Neuron (in vitro differentiated cells): Measurements from ENCODE around the gene ZNF878.

Experiments
- H2AFZ ChIP-seq: one replicate; pipeline ENCODE4 v1.6.1; 2013; ENCODE audit warnings: low read depth, mild to moderate bottlenecking, inconsistent platforms, low read length, moderate library complexity
- H3K27me3 ChIP-seq: one replicate; pipeline ENCODE4 v1.6.1; 2013; ENCODE audit warnings: low read length; ENCODE audit not compliant: insufficient read depth
- H3K36me3 ChIP-seq: one replicate; pipeline ENCODE4 v1.6.1; 2013; ENCODE audit warnings: low read length; ENCODE audit not compliant: insufficient read depth
- H3K4me1 ChIP-seq: one replicate; pipeline ENCODE4 v1.6.1; 2013; ENCODE audit warnings: low read length; ENCODE audit not compliant: insufficient read depth
- H3K4me3 ChIP-seq: 2 replicates; pipeline ENCODE4 v1.5.1; 2013; ENCODE audit warnings: mild to moderate bottlenecking, low read length, moderate library complexity
- H3K9me3 ChIP-seq: one replicate; pipeline ENCODE4 v1.6.1; 2013; ENCODE audit warnings: low read length

Gene ZNF878

DNA sequence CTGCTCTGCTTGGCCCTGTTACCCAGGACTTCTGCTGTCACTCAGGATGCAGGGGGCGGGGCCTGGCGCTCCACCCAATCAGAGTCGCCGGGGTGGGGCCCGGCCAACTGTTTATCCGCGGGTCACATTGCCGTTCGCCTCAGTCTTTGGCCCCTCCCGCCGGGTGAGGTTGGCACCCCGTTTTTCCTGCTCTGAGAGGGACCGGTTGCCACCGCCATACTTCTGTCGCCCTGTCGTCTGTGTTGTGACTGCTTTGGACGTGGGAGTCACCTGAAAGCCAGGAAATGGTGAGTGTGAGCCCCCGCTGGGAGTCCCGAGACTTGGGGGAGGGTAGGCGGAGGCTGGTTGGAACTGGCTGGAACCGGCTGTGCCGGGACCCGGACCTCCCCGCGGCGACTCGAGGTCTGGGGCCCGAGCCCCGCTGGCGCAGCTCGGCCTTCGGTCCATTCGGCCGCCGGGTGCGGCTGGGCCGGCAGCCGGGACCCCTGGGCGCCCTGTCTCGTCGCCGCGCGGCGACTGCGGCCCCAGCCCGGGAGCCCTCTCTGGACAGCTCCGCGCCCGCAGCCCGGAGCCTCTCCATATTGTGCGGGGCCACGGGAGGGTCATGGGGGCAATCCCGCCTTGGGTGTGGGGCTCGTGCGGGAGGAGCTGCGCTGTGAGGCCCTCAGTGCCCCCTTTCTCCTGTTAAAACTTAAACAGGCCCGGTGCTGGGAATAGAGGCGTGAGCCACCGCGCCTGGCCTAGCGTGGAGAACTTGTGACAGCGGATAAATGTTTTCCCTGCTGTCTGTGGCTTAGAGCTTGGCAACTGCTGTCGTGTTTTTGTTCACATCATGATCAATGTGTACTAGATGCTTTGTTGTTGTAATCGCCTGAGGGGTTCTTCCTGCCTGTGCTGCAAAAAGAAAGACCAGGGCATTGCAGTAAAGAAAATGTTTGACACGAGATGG is 12.1 kb upstream of the ZNF878 start, which contains the start of gene ZNF844:
Gene ZNF844, plus strand, starts transcription at position 142 of the 949 bp plus-strand sequence. Its CDS starts 143 bp downstream, at position 285.
- peaks cover 18% of the 10 kb centered on the region for H3K36me3 ChIP-seq

DNA sequence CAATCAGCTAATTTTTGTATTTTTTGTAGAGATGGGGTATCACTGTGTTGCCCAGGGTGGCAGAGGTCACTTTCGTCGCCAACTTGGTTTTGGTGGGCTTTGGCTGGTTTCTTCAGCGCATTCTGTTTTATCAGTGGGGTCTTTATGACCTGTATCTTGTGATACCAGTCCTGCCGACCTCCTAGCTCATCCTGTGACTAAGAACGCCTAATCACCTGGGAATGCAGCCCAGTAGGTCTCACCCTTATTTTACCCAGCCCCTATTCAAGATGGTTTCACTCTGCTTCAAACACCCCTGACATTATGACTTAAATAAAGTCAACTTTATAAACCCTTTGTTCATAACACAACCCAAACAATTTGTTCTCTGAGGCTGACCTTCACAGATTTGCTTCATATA is 3.0 kb upstream of the ZNF878 start:
- Histone ChIP-seq H2AFZ (no peak overlapping the region), H3K9me3 (no peaks in the 10 kb centered on the region), H3K4me1 (peaks cover 4% of the 10 kb centered on the region), H3K4me3 (no peak overlapping the region), H3K36me3 (no peaks in the 10 kb centered on the region), H3K27me3 (no peaks in the 10 kb centered on the region)

More for the DNA sequence above, 12.1 kb upstream of the ZNF878 start, which contains the start of gene ZNF844:
- no peaks in the 10 kb centered on the region for H3K27me3 ChIP-seq
- H3K4me1 ChIP-seq: peaks cover 6% of the 10 kb centered on the region
- no peak within 1 kb of the TSS for H2AFZ ChIP-seq
- peaks cover 26% of the 10 kb centered on the region for H3K9me3 ChIP-seq
- H3K4me3 ChIP-seq: peak within 1 kb of the TSS; percentile 53

DNA sequence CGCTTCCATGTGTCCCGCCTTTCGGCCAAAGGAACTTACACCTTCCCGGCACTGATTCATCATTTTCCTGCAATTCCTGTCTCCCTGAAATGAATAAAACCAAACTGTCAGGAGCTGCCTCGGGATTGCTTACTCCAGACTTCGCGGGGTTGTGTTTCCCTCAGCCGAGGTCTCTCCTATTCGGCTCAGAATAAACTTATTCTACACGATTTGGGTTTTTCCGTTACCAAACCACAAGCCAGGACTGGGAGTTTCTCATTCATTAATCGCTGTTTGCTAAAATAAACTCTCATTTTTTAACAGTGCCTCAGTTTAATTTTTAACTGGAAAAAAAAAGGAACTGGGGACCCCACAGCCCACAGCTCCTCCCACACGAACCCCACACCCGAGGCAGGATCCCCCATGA is 667 bp downstream of the ZNF878 start:
- peak overlapping the region; percentile 80 for H3K4me3 ChIP-seq
- no peaks in the 10 kb centered on the region for H3K36me3 ChIP-seq
- peaks cover 19% of the 10 kb centered on the region for H3K9me3 ChIP-seq
- peaks cover 4% of the 10 kb centered on the region for H3K4me1 ChIP-seq
- no peaks in the 10 kb centered on the region for H3K27me3 ChIP-seq
- peak overlapping the region; percentile 44 for H2AFZ ChIP-seq

DNA sequence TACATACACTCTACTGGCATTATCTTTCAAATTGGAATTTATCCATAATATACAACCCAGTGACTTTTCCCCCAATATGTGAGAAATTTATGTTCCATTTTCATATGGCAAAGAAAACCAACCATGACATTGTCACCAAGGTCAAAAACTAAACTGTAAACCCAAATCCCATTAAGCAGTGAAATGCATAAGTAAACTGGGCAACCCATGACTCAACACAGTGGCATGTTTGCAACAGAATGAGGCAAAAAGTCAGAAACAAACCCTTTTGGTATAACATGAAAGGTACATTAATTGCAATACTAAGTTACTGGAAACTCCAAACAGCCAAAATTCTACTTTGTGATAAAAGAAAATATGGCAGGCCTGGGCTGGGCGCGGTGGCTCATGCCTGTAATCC is 4.9 kb downstream of the ZNF878 start:
- Histone ChIP-seq H3K9me3 (peaks cover 52% of the 10 kb centered on the region), H2AFZ (no peak overlapping the region), H3K36me3 (peaks cover 30% of the 10 kb centered on the region), H3K4me1 (peaks cover 4% of the 10 kb centered on the region), H3K27me3 (no peaks in the 10 kb centered on the region), H3K4me3 (no peak overlapping the region)

DNA sequence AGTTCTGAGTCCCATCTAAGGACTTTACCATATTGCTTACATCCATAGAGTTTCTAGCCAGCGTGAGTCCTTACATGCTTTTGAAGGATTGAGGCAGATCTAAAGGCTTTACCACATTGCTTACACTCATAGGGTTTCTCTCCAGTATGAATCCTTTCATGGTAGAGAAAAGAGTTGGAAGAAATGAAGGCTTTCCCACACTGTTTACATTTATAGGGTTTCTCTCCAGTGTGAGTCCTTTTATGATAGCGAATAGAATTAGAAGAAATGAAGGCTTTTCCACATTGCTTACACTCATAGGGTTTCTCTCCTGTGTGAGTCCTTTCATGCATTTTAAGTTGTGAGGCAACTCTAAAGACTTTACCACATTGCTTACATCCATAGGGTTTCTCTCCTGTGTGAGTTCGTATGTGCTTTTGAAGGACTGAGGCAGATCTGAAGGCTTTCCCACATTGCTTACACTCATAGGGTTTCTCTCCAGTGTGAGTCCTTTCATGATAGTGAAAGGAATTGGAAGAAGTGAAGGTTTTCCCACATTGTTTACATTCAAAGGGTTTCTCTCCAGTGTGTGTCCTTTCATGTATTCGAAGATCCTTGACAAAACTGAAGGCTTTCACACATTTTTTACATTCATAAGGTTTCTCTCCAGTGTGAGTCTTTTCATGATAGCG is 8.9 kb downstream of the ZNF878 start:
- Histone ChIP-seq H3K4me3 (no peak overlapping the region), H2AFZ (no peak overlapping the region), H3K9me3 (peaks cover 53% of the 10 kb centered on the region), H3K4me1 (no peaks in the 10 kb centered on the region), H3K27me3 (no peaks in the 10 kb centered on the region), H3K36me3 (peaks cover 35% of the 10 kb centered on the region)

DNA sequence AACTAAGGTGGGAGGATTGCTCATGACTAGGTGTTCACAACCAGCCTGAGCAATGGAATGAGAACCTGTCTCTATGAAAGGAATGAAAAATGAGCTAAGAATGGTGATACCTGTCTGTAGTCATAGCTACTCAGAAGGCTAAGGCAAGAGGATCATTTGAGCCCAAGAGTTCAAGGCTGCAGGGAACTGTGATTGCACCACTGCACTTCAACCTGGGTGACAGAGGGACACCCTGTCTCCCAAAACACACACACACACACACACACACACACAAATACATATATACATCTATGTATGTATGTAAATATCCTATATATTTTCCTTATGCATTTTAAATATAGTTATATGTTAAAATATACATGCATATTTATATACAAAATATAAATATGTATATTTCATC is 9.9 kb downstream of the ZNF878 start:
- H3K4me1 ChIP-seq: no peaks in the 10 kb centered on the region
- peaks cover 52% of the 10 kb centered on the region for H3K9me3 ChIP-seq
- no peak overlapping the region for H2AFZ ChIP-seq
- no peak overlapping the region for H3K4me3 ChIP-seq
- H3K36me3 ChIP-seq: peaks cover 35% of the 10 kb centered on the region
- no peaks in the 10 kb centered on the region for H3K27me3 ChIP-seq

DNA sequence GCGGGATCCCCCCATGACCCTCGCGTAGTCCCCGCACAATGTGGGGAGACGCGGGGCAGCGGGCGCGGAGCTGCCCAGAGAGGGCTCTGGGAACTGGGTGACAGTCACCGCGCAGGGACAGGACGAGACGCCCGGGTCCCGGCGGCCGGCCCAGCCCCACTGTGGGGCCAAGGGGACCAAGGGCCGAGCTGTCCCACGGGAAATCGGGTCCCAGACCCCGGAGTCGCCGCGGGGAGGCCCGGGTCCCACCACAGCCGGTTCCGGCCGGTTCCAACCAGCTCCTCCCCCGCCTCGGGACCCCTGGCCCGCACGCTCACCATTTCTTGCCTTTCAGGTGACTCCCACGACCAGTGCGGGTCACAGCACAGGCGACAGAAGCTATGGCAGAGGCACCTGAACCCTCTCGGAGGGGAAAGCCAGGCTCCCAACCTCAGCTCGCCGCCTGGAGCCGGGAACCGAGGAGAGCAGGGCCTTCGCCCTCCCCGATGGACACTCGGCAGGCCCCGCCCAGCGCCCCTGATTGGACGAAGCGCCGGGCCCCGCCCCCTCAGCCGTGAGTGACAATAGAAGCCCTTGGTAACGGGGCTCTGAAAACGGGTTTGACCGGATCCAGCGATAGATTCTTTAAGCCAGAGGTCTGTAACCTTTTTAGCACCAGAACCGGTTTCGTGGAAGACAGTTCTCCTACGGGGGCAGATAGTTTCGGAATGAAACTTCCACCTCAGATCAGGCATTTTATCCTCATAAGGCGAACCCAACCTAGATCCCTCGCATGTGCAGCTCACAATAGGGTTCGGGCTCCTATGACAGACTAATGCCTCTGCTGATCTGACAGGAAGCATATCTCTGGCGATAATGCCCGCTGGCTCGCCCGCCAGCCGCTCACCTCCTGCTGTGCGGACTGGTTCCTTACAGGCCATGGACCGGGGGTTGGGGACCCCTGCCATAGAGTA is 17.3 kb downstream of the ZNF878 start, which contains the start of gene ZNF433:
Gene ZNF433, minus strand, starts transcription at position 460 of the 953 bp plus-strand sequence. Its CDS starts 140 bp downstream, at position 320.
- peaks cover 16% of the 10 kb centered on the region for H3K4me1 ChIP-seq
- no peaks in the 10 kb centered on the region for H3K27me3 ChIP-seq
- peaks cover 19% of the 10 kb centered on the region for H3K36me3 ChIP-seq
- H3K4me3 ChIP-seq: peak within 1 kb of the TSS; percentile 87
- peak within 1 kb of the TSS; percentile 63 for H2AFZ ChIP-seq
- peaks cover 18% of the 10 kb centered on the region for H3K9me3 ChIP-seq

DNA sequence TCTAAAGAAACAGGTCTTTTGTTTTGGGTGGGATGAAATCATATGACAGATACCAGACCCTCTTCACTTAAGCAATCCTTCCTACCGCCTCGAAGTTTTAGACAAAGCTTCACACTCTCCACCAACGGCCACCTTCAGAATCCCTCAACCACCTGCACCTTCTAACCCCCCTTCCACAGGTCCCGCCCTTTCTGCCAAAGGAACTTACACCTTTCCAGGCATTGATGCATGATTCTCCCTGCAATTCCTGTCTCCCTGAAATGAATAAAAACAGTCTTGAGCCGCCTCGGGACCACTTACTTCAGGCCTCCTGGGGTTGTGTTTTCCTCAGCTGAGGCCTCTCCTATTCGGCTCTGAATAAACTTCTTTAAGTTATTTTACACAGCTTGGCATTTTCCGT is 18.1 kb downstream of the ZNF878 start:
- H3K4me3 ChIP-seq: peak overlapping the region; percentile 87
- no peaks in the 10 kb centered on the region for H3K27me3 ChIP-seq
- peaks cover 16% of the 10 kb centered on the region for H3K4me1 ChIP-seq
- peaks cover 22% of the 10 kb centered on the region for H3K9me3 ChIP-seq
- H3K36me3 ChIP-seq: peaks cover 27% of the 10 kb centered on the region
- no peak overlapping the region for H2AFZ ChIP-seq

DNA sequence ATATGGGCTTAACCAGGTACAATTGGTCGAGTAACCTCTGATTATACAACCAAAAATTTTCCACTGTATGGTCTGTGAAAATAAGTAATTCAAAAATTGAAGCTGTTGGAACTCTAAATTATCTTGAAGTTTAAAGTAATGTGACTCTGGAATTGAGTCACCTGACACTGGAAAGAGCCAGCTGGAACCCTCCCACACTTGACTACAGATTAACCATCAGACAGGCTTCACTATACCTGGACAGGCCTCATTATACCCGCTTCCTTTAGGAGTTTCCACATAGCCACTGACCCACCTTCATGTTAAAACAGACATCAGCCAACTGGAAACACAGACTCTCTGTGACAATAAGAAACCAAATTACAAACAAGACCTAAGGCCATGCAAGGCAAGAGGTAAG is 18.6 kb downstream of the ZNF878 start:
- H2AFZ ChIP-seq: no peak overlapping the region
- no peaks in the 10 kb centered on the region for H3K27me3 ChIP-seq
- H3K4me3 ChIP-seq: peak overlapping the region; percentile 87
- peaks cover 23% of the 10 kb centered on the region for H3K9me3 ChIP-seq
- H3K36me3 ChIP-seq: peaks cover 30% of the 10 kb centered on the region
- peaks cover 16% of the 10 kb centered on the region for H3K4me1 ChIP-seq

DNA sequence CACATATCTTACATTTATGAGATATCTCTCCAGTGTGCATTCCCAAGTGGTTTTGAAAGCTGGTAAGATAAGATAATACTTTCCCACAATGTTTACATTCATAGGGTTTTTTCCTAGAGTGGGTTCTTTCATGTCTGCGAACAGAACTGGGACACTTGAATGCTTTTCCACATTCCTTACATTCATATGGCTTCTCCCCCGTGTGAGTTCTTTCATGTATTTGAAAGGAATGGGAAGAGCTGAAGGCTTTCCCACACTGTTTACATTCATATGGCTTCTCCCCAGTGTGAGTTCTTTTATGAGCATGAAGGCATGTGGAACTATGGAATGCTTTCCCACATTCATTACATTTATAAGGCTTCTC is 37.0 kb downstream of the ZNF878 start:
- Histone ChIP-seq H3K36me3 (peaks cover 69% of the 10 kb centered on the region), H3K4me1 (no peaks in the 10 kb centered on the region), H2AFZ (no peak overlapping the region), H3K27me3 (no peaks in the 10 kb centered on the region), H3K4me3 (no peak overlapping the region), H3K9me3 (peaks cover 68% of the 10 kb centered on the region)

DNA sequence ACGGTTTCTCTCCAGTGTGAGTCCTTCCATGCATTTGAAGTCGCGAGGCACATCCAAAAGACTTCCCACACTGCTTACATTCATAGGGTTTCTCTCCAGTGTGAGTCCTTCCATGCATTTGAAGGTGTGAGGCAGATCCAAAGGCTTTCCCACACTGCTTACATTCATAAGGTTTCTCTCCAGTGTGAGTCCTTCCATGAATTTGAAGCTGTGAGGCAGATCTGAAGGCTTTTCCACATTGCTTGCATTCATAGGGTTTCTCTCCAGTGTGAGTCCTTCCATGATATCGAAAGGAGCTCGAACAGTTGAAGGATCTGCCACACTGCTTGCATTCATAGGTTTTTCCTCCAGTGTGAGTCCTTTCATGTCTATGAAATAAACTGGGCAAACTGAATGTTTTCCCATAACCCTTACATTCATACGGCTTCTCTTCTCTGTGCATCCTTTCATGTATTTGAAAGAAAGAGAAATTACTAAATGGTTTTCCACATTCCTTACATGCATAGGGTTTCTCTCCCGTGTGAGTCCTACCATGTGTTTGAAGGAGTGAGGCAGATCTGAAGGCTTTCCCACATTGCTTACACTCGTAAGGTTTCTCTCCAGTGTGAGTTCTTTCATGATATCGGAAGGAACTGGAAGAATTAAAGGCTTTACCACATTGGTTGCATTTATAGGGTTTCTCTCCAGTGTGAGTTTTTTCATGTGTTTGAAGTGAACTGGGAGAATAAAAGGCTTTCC is 37.6 kb downstream of the ZNF878 start:
- H3K9me3 ChIP-seq: peaks cover 64% of the 10 kb centered on the region
- H3K27me3 ChIP-seq: no peaks in the 10 kb centered on the region
- peaks cover 66% of the 10 kb centered on the region for H3K36me3 ChIP-seq
- H2AFZ ChIP-seq: no peak overlapping the region
- no peak overlapping the region for H3K4me3 ChIP-seq
- H3K4me1 ChIP-seq: no peaks in the 10 kb centered on the region
